Endothelial cell (in vitro differentiated cells): ENCODE data around the gene HELB. TPM values are rescaled to one million over a fixed set of nuclear protein-coding genes. Genes with fewer than 3 reads are reported as not detected.

Experiments
- DNase-seq: peaks from one replicate; pipeline ENCODE4 v3.0.0; 2021; ENCODE audit warnings: low spot score
- H3K27ac Mint-ChIP-seq: one replicate; pipeline ENCODE4 v1.8.0; 2021; ENCODE audit warnings: mixed read lengths, inconsistent platforms; ENCODE audit not compliant: unreplicated experiment
- H3K27me3 Mint-ChIP-seq: one replicate; pipeline ENCODE4 v1.8.0; 2021; ENCODE audit warnings: mild to moderate bottlenecking, moderate library complexity, mixed read lengths, inconsistent platforms; ENCODE audit not compliant: unreplicated experiment
- H3K36me3 Mint-ChIP-seq: one replicate; pipeline ENCODE4 v1.8.0; 2021; ENCODE audit warnings: mild to moderate bottlenecking, low read depth, mixed read lengths, inconsistent platforms; ENCODE audit not compliant: unreplicated experiment
- H3K4me1 Mint-ChIP-seq: one replicate; pipeline ENCODE4 v1.8.0; 2021; ENCODE audit warnings: mild to moderate bottlenecking, mixed read lengths, inconsistent platforms; ENCODE audit not compliant: unreplicated experiment
- H3K4me3 Mint-ChIP-seq: one replicate; pipeline ENCODE4 v1.8.0; 2021; ENCODE audit warnings: mild to moderate bottlenecking, mixed read lengths, inconsistent platforms; ENCODE audit not compliant: unreplicated experiment
- H3K9me3 Mint-ChIP-seq: one replicate; pipeline ENCODE4 v1.8.0; 2021; ENCODE audit warnings: mixed read lengths, inconsistent platforms; ENCODE audit not compliant: unreplicated experiment
- total RNA-seq: library from RNA; stranded (reverse); fragmentation: NEBNext Ultra II Directional; extraction: Animal tissue kit (Norgen Biotek cat#: 25700); gene quantifications from one replicate; pipeline ENCODE4 v1.2.1, GENCODE V29; 2021; ENCODE audit not compliant: unreplicated experiment
- TF ChIP-seq, protein P1 (sequence below): fragments of 200-600 bp; sonication (generic); IDR thresholded peaks from one replicate; pipeline ENCODE4 v1.5.0; 2021; ENCODE audit warnings: antibody characterized with exemption; ENCODE audit not compliant: unreplicated experiment

Gene HELB
- total RNA-seq, 1 donor from 2014 or later, result 3.7 TPM

DNA sequence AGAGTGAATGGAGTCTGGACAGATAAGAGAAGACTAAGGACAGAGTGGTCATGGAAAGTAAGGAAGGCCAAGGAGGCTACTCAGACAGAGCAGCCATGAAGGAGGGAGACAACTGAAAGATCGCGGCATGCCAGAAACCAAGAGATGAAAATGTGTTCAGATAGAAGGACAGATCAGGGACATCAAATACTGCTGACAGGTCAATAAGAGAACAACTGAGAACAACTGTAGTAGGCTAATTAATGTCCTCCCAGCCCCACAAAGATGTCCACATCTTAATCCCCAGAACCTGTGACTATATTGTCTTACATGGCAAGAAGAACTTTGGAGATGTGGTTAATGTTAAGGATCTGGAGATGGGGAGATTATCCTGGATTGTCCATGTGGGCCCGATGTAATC is 15.0 kb upstream of the HELB start:
- H3K4me1 Mint-ChIP-seq, result no peaks in the 10 kb centered on the region
- H3K27ac Mint-ChIP-seq, result no peak overlapping the region
- H3K9me3 Mint-ChIP-seq, result no peaks in the 10 kb centered on the region
- TF ChIP-seq, protein P1, sequence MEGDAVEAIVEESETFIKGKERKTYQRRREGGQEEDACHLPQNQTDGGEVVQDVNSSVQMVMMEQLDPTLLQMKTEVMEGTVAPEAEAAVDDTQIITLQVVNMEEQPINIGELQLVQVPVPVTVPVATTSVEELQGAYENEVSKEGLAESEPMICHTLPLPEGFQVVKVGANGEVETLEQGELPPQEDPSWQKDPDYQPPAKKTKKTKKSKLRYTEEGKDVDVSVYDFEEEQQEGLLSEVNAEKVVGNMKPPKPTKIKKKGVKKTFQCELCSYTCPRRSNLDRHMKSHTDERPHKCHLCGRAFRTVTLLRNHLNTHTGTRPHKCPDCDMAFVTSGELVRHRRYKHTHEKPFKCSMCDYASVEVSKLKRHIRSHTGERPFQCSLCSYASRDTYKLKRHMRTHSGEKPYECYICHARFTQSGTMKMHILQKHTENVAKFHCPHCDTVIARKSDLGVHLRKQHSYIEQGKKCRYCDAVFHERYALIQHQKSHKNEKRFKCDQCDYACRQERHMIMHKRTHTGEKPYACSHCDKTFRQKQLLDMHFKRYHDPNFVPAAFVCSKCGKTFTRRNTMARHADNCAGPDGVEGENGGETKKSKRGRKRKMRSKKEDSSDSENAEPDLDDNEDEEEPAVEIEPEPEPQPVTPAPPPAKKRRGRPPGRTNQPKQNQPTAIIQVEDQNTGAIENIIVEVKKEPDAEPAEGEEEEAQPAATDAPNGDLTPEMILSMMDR, result no peak
- DNase-seq, result no peak
- no peaks in the 10 kb centered on the region for H3K36me3 Mint-ChIP-seq
- H3K27me3 Mint-ChIP-seq, result peaks cover 3% of the 10 kb centered on the region
- no peak overlapping the region for H3K4me3 Mint-ChIP-seq

DNA sequence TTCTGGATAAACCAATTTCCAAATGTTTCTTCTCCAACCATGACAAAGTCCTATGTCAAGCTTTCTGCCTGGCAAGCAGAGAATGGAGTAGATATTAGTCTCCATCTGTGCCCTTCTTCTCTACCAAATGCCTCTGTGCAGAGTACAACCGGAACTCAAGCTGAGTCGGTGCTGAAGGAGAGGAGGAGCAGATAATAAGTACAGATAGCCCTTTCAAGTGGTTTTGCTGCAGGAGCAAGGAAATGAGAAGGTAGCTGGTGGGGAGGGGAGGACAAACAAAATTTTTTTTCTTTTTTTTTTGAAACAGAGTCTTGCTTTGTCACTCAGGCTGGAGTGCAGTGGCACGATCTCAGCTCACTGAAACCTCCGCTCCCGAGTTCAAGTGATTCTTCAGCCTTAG is 14.2 kb upstream of the HELB start:
- no peaks in the 10 kb centered on the region for H3K4me1 Mint-ChIP-seq
- H3K9me3 Mint-ChIP-seq, result no peaks in the 10 kb centered on the region
- H3K36me3 Mint-ChIP-seq, result no peaks in the 10 kb centered on the region
- DNase-seq, result no peak
- peaks cover 3% of the 10 kb centered on the region for H3K27me3 Mint-ChIP-seq
- TF ChIP-seq, protein P1, result no peak
- no peak overlapping the region for H3K4me3 Mint-ChIP-seq
- H3K27ac Mint-ChIP-seq, result no peak overlapping the region

DNA sequence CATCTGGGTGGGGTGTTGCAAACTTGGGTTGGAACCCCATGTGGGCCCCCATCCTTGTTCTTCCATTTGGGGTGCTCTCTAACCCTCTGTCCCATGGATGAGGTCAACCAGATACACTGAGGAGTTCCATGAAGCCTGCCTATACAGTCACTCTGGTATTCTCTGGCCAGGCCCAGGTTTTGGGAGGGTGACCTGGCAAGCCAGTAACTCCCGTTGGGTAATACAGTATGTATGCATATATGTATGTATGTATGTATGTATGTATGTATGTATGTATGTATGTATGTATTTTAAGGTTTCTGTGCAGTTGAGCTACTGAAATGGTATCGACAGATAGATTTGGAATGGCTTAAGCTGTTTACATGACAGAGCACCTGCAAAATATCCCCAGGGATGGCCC is 12.8 kb upstream of the HELB start:
- Mint-ChIP-seq H3K9me3 (no peaks in the 10 kb centered on the region), H3K36me3 (no peaks in the 10 kb centered on the region), H3K4me3 (no peak overlapping the region), H3K4me1 (no peaks in the 10 kb centered on the region), H3K27me3 (peaks cover 3% of the 10 kb centered on the region), H3K27ac (no peak overlapping the region)
- DNase-seq, result no peak
- TF ChIP-seq, protein P1, result no peak

DNA sequence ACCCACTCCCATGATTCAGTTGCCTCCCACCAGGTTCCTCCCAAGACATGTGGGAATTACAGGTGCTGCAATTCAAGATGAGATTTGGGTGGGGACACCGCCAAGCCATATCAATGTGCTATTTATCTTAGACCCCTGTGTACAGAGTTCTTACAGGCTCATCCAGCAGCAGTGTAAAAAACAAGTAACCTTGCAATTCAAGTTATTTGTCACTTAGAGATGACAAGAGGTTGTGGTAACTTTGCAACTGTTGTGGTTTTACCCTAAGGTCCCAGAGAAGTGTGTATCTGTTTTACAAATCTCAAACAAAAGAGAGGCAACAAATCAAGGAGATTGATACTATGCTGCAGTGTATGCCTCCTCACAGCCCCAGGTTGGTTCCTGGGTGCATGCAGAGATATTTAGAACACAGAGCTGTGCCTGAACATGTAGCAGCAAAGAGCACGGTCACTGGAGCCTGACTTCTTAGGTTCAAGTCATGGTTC is 11.5 kb upstream of the HELB start:
- no peaks in the 10 kb centered on the region for H3K4me1 Mint-ChIP-seq
- no peaks in the 10 kb centered on the region for H3K36me3 Mint-ChIP-seq
- no peak overlapping the region for H3K4me3 Mint-ChIP-seq
- peaks cover 3% of the 10 kb centered on the region for H3K27me3 Mint-ChIP-seq
- H3K9me3 Mint-ChIP-seq, result no peaks in the 10 kb centered on the region
- DNase-seq, result no peak
- TF ChIP-seq, protein P1, result no peak
- no peak overlapping the region for H3K27ac Mint-ChIP-seq

DNA sequence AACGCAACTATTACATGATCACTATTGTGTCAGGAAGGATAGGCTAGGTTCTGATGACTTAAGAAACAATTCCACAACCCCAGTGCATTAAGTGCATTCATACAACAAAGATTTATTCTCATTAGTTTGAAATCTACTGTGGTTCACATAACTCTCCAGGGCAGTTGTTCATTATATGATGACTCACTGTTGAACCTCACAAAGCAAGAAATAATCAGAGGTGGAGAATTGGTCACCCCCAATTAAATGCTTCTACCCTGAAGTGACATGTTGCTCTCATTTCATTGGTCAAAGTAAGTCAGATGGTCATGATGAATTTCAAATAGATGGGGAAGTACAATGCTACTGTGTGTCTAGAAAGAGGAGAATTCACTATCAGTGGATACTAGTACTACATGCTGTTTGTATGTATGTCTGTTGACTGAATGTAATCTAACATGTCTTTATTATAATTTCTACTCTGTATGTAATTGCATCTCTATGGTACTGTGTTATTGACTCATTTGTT is 6.1 kb upstream of the HELB start:
- no peaks in the 10 kb centered on the region for H3K36me3 Mint-ChIP-seq
- no peak overlapping the region for H3K4me3 Mint-ChIP-seq
- H3K4me1 Mint-ChIP-seq, result no peaks in the 10 kb centered on the region
- no peaks in the 10 kb centered on the region for H3K27me3 Mint-ChIP-seq
- no peak for DNase-seq
- H3K27ac Mint-ChIP-seq, result no peak overlapping the region
- no peaks in the 10 kb centered on the region for H3K9me3 Mint-ChIP-seq
- TF ChIP-seq, protein P1, result no peak
